ENCODE results near the gene MAP1A.

The MAP1A gene

GRCh38 chr15:43516801-43517353, 531 bp upstream of the MAP1A start:
- no peak overlapping the region; the same call in none of the 2 replicates for H3K4me3 ChIP-seq
- H3K4me1 ChIP-seq: peaks cover 19% of the 10 kb centered on the region

GRCh38 chr15:43518197-43518761, 871 bp downstream of the MAP1A start:
- H3K4me1 ChIP-seq: peaks cover 19% of the 10 kb centered on the region
- in situ Hi-C loops (cut with MboI; ENCODE audit: low sequenced_read_pairs): no loop called here
- DNase-seq (ENCODE audit: low spot score in 2 of 2): peak; percentile 33 to 46
- H3K27me3 ChIP-seq (ENCODE audit: low read depth): no peaks in the 10 kb centered on the region
- H3K9me3 ChIP-seq: no peaks in the 10 kb centered on the region
- H3K36me3 ChIP-seq (replicated peaks): peaks cover 13% of the 10 kb centered on the region
- H3K4me3 ChIP-seq: peak overlapping the region; percentile 40

More at GRCh38 chr15:43516801-43517353, 531 bp upstream of the MAP1A start:
- H3K36me3 ChIP-seq (replicated peaks): peaks cover 8% of the 10 kb centered on the region; the same call in 1 of the 2 replicates
- no peak for DNase-seq (ENCODE audit: low spot score in 2 of 2)
- in situ Hi-C loops (cut with MboI; ENCODE audit: low sequenced_read_pairs): no loop called here
- no peaks in the 10 kb centered on the region for H3K27me3 ChIP-seq (ENCODE audit: low read depth)
- no peaks in the 10 kb centered on the region for H3K9me3 ChIP-seq

- H3K36me3 ChIP-seq (replicated peaks): peaks cover 13% of the 10 kb centered on the region
- H3K4me3 ChIP-seq: no peak overlapping the region
- no peaks in the 10 kb centered on the region for H3K9me3 ChIP-seq
- no peaks in the 10 kb centered on the region for H3K27me3 ChIP-seq (ENCODE audit: low read depth)
- peaks cover 19% of the 10 kb centered on the region for H3K4me1 ChIP-seq
- in situ Hi-C loops (cut with MboI; ENCODE audit: low sequenced_read_pairs): no loop called here
- DNase-seq (ENCODE audit: low spot score in 2 of 2): no peak
Observed at GRCh38 chr15:43519196-43519595, 1.8 kb downstream of the MAP1A start.

GRCh38 chr15:43520138-43520537, 2.7 kb downstream of the MAP1A start:
- no peaks in the 10 kb centered on the region for H3K9me3 ChIP-seq
- no peak overlapping the region for H3K4me3 ChIP-seq
- peaks cover 13% of the 10 kb centered on the region for H3K36me3 ChIP-seq (replicated peaks)
- H3K4me1 ChIP-seq: peaks cover 19% of the 10 kb centered on the region
- no peak for DNase-seq (ENCODE audit: low spot score in 2 of 2)
- H3K27me3 ChIP-seq (ENCODE audit: low read depth): no peaks in the 10 kb centered on the region
- in situ Hi-C loops (cut with MboI; ENCODE audit: low sequenced_read_pairs): no loop called here

GRCh38 chr15:43521419-43521818, 4.0 kb downstream of the MAP1A start:
- Histone ChIP-seq H3K4me1 (peaks cover 19% of the 10 kb centered on the region), H3K9me3 (no peaks in the 10 kb centered on the region), H3K4me3 (no peak overlapping the region), H3K36me3 (replicated peaks) (peaks cover 16% of the 10 kb centered on the region), H3K27me3 (ENCODE audit: low read depth) (no peaks in the 10 kb centered on the region)
- no peak for DNase-seq (ENCODE audit: low spot score in 2 of 2)
- in situ Hi-C loops (cut with MboI; ENCODE audit: low sequenced_read_pairs): no loop called here

GRCh38 chr15:43522247-43522646, 4.8 kb downstream of the MAP1A start:
- in situ Hi-C loops (cut with MboI; ENCODE audit: low sequenced_read_pairs): no loop called here
- Histone ChIP-seq H3K9me3 (no peaks in the 10 kb centered on the region), H3K27me3 (ENCODE audit: low read depth) (no peaks in the 10 kb centered on the region), H3K4me1 (peaks cover 10% of the 10 kb centered on the region), H3K36me3 (replicated peaks) (peaks cover 16% of the 10 kb centered on the region), H3K4me3 (no peak overlapping the region)
- no peak for DNase-seq (ENCODE audit: low spot score in 2 of 2)

GRCh38 chr15:43523646-43524045, 6.2 kb downstream of the MAP1A start:
- no peak for DNase-seq (ENCODE audit: low spot score in 2 of 2)
- H3K4me1 ChIP-seq: peaks cover 4% of the 10 kb centered on the region
- no peak overlapping the region for H3K4me3 ChIP-seq
- H3K9me3 ChIP-seq: no peaks in the 10 kb centered on the region
- in situ Hi-C loops (cut with MboI; ENCODE audit: low sequenced_read_pairs): no loop called here
- no peaks in the 10 kb centered on the region for H3K27me3 ChIP-seq (ENCODE audit: low read depth)
- H3K36me3 ChIP-seq (replicated peaks): peaks cover 16% of the 10 kb centered on the region

- Histone ChIP-seq H3K4me3 (no peak overlapping the region), H3K4me1 (no peaks in the 10 kb centered on the region), H3K36me3 (replicated peaks) (peaks cover 16% of the 10 kb centered on the region), H3K9me3 (no peaks in the 10 kb centered on the region), H3K27me3 (ENCODE audit: low read depth) (no peaks in the 10 kb centered on the region)
- no peak for DNase-seq (ENCODE audit: low spot score in 2 of 2)
- in situ Hi-C loops (cut with MboI; ENCODE audit: low sequenced_read_pairs): no loop called here
Observed at GRCh38 chr15:43524254-43524845, 6.9 kb downstream of the MAP1A start.

- no peak for DNase-seq (ENCODE audit: low spot score in 2 of 2)
- H3K36me3 ChIP-seq (replicated peaks): peaks cover 16% of the 10 kb centered on the region
- in situ Hi-C loops (cut with MboI; ENCODE audit: low sequenced_read_pairs): no loop called here
Observed at GRCh38 chr15:43525131-43525530, 7.7 kb downstream of the MAP1A start.

GRCh38 chr15:43526261-43526930, 9.0 kb downstream of the MAP1A start:
- in situ Hi-C loops (cut with MboI; ENCODE audit: low sequenced_read_pairs): no loop called here
- no peaks in the 10 kb centered on the region for H3K9me3 ChIP-seq
- no peaks in the 10 kb centered on the region for H3K4me1 ChIP-seq
- no peak overlapping the region for H3K4me3 ChIP-seq
- no peaks in the 10 kb centered on the region for H3K27me3 ChIP-seq (ENCODE audit: low read depth)
- peaks cover 11% of the 10 kb centered on the region for H3K36me3 ChIP-seq (replicated peaks)
- no peak for DNase-seq (ENCODE audit: low spot score in 2 of 2)

More at GRCh38 chr15:43525131-43525530, 7.7 kb downstream of the MAP1A start:
- H3K27me3 ChIP-seq (ENCODE audit: low read depth): no peaks in the 10 kb centered on the region
- no peaks in the 10 kb centered on the region for H3K4me1 ChIP-seq
- H3K9me3 ChIP-seq: no peaks in the 10 kb centered on the region
- no peak overlapping the region for H3K4me3 ChIP-seq

GRCh38 chr15:43527016-43527801, 9.8 kb downstream of the MAP1A start:
- in situ Hi-C loops (cut with MboI; ENCODE audit: low sequenced_read_pairs): no loop called here
- Histone ChIP-seq H3K9me3 (no peaks in the 10 kb centered on the region), H3K27me3 (ENCODE audit: low read depth) (no peaks in the 10 kb centered on the region), H3K4me1 (no peaks in the 10 kb centered on the region), H3K4me3 (no peak overlapping the region), H3K36me3 (replicated peaks) (peaks cover 8% of the 10 kb centered on the region)
- no peak for DNase-seq (ENCODE audit: low spot score in 2 of 2)

GRCh38 chr15:43527802-43528541, 10.6 kb downstream of the MAP1A start:
- H3K9me3 ChIP-seq: no peaks in the 10 kb centered on the region
- peaks cover 3% of the 10 kb centered on the region; the same call in 1 of the 2 replicates for H3K36me3 ChIP-seq (replicated peaks)
- H3K4me3 ChIP-seq: no peak overlapping the region
- DNase-seq (ENCODE audit: low spot score in 2 of 2): no peak
- no peaks in the 10 kb centered on the region for H3K27me3 ChIP-seq (ENCODE audit: low read depth)
- H3K4me1 ChIP-seq: no peaks in the 10 kb centered on the region
- in situ Hi-C loops (cut with MboI; ENCODE audit: low sequenced_read_pairs): no loop called here

- in situ Hi-C loops (cut with MboI; ENCODE audit: low sequenced_read_pairs): no loop called here
- H3K9me3 ChIP-seq: no peaks in the 10 kb centered on the region
- no peaks in the 10 kb centered on the region for H3K4me1 ChIP-seq
- 0 out of 2 replicates have a peak, but pooled peaks cover 3% of the 10 kb centered on the region for H3K36me3 ChIP-seq (replicated peaks)
- no peak overlapping the region for H3K4me3 ChIP-seq
- H3K27me3 ChIP-seq (ENCODE audit: low read depth): no peaks in the 10 kb centered on the region
- DNase-seq (ENCODE audit: low spot score in 2 of 2): no peak
Observed at GRCh38 chr15:43528542-43529007, 11.2 kb downstream of the MAP1A start.
